ENCODE measurements around the gene ETHE1.

DNA sequence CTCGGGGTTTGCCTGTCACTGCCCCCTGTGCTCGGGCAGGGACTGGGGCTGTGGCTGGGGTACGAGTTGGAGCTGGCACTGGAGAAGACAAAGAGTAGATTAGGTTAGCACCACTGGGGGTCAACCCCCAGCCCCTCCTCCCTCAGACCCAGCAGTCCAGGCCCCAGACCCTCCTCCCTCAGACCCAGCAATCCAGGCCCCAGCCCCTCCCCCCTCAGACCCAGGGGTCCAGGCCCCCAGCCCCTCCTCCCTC lies 25.1 kb upstream of the ETHE1 start:
- TF ChIP-seq POLR2A (IDR thresholded peaks at IDR 0.05; ENCODE audit: low read length) = no peak
- TF ChIP-seq GATA1 (IDR thresholded peaks at IDR 0.05; ENCODE audit: low read depth, low read length) = no peak
